GM21447 (cell line): ENCODE data around the gene APOC3.

Experiments
- ATAC-seq: cut with Tn5 transposase; IDR thresholded peaks from one replicate; pipeline ENCODE4 v1.9.1; 2021; ENCODE audit not compliant: unreplicated experiment

APOC3 gene

DNA sequence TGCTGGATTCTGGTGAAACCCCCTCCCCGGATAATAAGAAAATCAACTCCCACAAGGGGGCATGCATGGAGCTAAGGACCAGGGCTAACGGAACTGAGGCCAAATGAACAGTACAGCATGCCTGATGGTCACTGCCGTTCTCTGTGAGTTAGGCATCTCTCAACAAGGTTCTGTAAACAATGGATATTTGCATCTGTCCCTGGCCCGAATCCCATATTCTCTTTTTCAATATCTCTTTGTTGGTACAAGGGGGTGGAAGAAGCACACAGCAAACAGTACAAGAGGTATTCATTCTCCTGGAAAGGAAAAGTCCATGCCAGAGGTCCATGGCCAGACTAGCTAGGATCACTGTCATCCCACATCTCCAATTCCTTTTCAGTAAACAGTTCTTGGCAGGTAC is 39.9 kb downstream of the APOC3 start:
- no peak for ATAC-seq

DNA sequence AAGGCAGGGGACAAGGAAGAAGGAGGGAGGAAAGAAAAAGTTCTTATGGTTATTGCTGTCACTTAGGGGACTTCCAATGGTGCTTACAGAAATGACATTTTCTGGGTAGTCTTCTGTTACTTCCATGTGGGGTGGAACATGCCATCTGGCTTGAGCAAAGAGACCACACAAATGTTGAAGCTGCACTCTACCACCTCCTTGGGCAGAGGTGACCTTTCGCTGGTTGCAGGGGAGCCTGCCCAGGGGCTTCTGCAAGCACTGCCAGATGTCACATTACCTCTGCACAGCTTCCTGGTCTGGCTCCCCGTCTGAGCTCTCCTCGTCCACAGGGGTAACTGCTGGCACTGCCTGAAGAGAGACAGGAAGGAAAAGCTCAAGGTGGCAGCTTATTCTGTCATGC is 40.3 kb downstream of the APOC3 start:
- ATAC-seq, result no peak

DNA sequence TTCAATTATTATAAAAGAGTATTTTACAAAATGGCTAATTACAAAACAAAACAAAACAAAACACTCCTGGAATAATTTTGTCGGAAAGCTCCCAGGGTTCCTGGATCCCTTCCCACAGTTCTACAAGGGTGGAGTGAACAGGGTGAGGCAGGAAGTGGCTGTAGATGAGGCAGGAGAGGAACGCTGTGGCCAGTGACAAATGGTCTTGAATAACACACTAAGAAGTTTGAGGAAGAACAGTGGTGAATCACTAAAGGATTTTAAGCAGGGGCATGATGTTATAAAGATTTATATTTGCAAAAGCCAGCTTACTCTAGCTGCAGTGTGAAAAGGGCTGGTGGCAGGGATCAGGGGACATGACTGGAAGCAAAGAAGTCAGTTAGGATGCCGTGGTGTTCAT is 41.5 kb downstream of the APOC3 start:
- ATAC-seq, result no peak

DNA sequence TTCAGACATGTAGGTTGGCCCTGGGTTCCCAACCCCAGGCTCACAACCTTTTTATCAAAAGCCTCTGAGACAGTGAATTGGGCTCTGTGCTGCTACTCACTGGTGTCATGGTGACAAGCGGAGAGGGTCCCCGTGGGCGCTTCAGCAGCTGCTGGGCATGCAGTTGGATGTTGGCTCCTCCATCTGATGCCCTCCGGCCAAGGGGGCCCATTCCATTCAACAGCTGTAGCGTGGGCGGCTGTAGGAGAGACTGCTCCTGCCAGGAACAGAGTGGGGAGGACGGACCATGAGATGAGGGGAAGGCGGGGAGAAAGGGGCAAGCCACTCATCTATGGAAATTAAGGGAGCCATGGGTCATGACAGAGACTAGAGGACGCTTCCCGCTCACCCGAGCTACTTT is 43.7 kb downstream of the APOC3 start:
- ATAC-seq, result no peak

DNA sequence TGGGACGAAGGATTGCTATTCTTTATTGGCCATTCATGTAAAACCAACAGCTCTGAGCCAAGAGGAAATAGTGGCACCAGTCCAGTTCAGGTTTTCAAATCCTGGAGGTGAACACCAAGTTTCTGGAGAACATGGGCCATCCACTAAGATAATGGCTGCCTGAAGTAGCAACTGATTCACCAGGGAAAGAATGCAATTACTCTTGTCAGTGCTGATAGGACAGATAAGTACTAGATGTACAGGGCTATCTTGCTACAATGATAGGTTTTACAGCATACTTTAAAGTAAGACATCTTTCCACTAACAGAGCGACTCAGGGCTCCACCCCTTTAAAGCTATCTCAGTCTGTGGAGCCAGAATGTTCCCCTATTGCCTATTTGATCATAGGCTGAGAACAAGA is 44.5 kb downstream of the APOC3 start:
- no peak for ATAC-seq

DNA sequence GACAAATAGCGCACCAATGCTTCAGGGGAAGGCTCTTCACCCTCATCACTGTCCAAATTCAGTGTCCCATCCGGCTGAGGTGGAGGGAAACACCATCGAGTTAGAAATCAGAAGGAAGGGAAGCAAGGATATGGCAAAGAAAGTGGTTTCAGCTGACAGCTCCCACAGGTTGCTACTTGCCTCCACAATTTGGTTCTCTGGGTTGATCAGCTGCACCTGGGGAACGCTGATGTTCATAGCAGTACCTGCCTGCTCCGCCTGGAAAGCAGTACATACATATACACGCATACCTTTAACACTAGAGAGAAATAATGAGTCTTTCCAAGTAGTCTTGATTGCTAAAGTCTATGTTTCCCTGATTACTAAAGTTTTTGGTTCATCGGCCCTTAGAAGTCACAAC is 45.5 kb downstream of the APOC3 start:
- ATAC-seq, result no peak

DNA sequence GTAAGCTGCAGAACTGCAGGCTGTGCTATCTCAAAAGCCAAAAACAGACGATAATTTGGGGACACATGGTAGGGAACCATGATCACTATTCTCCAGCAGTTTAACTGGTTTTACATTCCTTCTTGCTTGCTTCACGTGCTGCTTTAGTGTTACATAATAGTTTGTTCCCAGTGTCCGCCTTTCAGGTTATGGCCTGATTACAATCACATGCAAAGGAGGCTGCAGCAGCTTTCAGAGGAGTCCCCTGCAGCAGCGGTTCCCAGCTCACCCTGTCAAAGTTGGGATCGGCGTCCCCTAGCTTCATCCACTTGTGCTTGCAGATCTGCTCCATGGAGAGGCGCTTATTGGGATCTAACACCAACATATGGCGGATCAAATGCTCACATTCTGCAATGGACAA is 46.9 kb downstream of the APOC3 start:
- no peak for ATAC-seq

DNA sequence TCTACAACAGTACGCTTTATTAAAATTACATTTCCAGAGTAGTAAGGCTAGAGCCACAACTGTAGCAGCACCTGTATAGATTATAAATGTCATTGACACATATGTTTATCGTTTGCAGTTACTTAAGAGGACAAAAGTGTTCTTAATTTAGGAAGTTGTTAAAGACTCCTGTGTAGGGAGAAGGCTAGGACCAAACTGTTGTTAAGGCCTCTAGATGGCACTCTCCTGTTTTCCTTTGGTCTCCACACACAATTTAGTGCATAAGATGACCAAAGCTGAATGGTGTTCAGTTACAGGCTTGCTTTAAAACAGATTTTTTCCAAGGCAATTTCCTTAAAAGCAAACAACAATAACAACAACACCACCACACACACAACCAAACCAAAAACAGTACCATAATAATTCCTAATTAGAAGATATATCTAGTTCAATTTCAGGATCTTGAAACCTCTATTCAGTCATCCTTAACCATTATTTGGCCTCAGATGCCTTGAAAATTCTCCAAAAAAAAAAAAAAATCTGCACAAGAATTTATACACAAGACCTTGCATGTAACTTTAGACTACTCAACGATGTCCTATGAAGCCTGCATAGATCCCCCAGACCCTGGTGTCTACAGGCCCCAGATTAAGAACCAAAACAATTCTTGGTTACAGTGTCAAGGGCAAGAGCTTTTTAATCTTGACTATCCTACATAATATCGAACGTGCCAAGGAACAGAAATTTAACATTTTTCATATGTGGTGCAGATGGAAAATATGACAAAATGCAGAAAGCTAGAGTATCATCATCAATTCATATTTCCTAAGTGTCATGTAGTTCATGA is 50.3 kb downstream of the APOC3 start:
- ATAC-seq, result no peak

DNA sequence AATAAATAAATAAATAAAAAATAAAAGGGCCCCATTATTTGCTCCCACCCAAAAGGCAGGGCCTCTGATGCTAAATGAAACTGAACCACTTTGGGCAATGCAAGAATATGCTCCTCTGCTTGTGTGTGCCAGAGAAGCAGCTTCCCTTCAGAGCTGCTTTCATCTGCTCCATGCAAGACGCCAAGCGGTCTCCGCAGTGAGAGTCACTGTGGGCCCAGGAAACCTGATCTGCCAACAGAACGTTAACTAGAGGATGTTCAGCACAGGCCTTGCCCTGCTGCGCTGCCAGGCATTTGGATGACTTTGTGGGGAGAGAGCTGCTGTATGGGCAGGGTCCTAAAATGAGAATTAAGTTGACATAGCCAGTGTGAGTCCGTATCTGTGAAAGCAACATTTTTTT is 51.4 kb downstream of the APOC3 start:
- no peak for ATAC-seq

DNA sequence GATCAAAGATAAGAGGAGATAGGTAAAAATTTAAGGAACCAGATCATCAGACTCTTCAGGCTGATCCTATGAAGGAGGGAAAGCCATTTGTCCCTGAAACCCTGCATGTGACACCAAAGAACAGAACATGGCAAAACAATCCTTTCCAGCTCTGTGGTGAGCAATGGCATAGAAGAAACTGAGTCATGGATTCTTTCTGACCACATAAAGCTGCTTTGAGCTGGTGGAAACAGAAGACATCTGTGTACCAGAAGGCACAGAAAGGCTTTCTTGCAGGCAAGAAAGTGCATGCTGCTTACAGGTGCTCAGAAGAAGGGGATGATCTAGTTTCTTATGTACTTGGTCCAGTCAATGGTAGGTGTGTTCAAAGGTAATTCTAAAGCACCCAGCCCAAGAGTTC is 52.7 kb downstream of the APOC3 start:
- ATAC-seq, result no peak
